GM18511 (cell line): ENCODE results near the gene IGDCC3.
"Not testable (repeated sequence)": the region's sequence is repeated elsewhere in the genome, so short reads cannot be mapped to it uniquely, and the experiment has no call there.

Experiments used
- ATAC-seq: cut with Tn5 transposase; IDR thresholded peaks from one replicate; pipeline ENCODE4 v1.9.1; 2021; ENCODE audit warnings: mild to moderate bottlenecking, moderate library complexity; ENCODE audit not compliant: unreplicated experiment

Gene IGDCC3

DNA sequence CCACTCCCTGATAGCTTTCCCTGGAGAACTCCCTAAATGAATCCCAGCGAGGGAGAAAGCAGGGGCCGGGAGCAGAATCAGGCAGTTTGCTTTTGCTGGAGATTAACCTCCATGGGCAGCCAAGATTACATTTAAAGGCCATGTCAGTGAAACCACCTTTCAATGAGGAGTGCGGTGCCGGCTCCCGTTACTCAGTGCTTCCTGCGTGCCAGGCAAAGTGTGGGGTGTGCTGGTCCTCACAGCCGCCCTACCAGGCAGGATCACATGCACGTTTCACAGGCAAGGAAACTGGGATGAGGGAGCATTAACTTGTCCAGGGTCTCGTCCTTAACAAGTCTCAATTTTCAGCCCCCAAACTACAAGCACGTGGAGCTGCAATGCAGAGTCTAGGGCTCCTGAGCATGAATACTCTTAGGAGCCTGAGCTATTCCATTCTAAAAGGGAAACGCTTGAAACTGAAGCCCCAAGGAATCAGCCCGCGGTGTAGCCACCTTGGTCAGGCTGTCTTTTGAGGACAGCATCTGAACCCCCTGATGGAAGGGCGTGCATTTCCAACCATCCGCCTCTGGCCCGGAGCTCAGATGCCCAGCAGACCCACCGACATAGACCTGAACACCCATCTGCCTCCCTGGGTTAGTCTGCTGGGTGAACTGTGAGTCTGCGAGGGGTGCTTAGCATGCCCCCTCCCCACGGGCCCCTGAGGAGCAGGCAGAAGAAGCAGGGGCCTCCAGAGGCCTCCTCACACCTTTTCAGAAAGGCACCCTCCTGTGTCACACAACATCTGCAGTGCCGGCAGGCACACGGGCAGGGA is 5.6 kb downstream of the IGDCC3 start:
- no peak for ATAC-seq

DNA sequence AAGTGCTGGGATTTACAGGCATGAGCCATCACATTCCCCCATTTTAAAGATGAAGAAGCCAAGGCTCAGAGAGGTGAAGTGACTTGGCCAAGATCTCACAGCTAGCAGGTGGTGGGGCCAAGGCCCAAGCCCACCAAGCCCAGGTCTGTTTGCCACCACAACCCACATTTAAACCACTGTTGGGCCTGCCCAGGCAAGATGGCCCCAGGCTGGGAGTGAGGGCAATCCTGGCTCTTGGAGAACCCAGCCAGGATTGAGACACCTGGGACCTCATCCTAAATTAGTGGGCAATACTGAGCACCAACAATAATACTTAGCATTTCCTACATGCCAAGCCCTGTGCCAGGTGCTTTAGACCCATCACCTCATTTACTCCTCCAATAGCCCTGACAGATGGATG is 6.9 kb downstream of the IGDCC3 start:
- no peak for ATAC-seq

DNA sequence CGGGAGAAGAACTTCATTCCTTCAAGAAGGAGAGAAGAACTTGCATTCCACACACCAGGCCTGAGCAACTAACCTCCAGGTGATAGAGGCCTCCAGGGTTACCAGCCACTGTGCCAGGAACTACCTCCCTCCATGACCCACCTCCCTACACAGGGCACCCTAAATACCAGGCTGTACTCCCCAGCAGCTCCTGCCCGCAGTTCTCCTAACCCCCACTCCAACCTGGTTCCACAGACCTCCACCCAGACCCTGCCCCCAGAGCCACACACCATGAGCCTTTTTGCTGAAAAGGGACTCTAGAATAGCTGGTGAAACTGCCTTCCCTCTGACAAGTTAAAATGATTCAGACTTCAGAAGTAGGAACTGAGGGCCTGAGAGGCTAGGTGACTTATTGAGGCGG is 8.2 kb downstream of the IGDCC3 start:
- no peak for ATAC-seq

DNA sequence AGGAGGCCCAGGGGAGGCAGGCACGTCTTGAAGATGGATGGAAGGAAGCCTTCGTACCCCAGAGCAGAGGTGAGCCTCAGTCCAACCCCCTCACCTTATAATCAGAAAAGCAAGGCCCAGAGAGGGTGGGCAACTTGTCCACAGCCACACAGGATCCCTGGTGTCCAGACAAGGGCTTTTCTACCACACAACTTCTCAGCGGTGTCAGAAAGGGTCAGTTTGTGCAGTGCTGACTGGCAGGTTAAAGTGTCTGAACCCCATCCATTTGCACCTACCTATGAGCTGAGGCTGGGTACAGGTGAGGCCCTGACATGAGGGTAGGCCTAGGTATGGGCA is 8.6 kb downstream of the IGDCC3 start:
- ATAC-seq, result no peak

DNA sequence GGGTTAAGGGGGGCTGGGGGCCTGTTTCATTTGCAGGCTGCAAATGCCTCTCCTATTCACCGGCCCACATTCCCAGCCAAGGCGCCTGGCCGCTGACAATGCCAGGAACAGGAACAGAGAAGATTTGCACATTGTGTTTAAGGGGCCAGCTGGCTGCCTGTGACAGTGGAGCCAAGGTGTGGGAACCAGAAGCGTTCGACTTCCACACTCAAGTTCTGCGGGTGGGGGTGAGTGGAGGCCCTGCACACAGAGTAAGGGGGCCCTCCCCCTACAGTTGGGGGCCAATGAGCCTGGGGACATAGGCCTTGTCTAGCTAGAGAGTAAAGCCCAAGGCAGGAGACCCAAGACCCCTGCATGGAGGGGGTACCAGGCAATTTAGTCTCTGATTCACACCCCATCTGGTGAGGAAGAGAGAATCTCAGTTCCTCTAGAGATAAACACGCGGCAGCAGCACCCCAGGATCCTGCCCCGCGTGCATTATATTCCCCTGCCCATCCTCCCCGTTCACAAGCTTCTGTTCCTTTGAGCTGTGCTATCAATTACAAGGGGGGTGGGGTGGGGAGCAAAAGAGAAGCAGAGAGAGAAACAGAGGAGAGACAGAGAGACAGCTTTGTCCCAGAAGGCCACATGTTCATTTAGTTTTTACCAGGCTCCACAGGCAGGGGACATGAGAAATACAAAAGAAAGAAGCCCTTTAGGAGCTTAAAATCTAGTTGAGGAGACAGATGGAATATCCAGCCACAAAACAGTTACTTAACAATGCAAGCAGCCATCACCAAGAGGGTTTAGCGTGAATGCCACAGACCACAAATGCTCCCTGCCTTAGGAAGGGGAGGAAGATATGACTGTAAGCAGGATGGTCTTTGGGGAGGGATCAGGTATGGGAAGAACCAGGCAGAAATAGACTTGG is 9.2 kb downstream of the IGDCC3 start:
- ATAC-seq, result no peak

DNA sequence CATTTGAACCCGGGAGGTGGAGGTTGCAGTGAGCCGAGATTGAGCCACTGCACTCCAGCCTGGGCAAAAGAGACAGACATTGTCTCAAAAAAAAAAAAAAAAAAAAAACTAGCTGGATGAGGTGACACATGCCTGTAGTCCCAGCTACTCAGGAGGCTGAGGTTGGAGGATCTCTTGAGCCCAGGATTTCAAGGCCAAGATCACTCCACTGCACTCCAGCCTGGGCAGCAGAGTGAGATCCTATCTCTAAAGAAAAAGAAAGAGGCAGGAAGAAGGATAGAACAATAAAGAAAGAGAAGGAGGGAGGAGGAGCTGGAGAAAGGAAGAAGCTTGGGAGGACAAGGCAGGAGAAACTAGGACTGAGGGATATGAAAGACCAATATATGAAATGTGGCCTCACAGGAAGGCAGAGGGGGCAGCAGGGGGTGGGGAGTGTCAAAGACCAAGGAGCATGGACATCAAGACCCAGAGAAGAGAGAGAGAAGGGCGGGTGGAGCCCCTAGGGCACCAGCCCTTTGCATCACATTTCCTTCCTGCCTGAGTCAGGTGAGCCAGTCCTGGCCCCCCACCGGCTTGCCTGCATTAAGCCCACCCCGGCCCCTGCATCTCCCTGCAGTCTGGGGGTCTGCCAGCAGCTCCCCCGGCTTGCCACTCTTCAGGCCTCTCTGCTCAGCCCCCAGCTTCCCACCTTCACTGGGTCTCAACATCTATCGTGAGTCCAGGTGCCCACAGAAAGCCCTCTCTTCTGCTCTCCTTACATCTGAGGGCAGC is 11.5 kb downstream of the IGDCC3 start:
- ATAC-seq, result no peak

DNA sequence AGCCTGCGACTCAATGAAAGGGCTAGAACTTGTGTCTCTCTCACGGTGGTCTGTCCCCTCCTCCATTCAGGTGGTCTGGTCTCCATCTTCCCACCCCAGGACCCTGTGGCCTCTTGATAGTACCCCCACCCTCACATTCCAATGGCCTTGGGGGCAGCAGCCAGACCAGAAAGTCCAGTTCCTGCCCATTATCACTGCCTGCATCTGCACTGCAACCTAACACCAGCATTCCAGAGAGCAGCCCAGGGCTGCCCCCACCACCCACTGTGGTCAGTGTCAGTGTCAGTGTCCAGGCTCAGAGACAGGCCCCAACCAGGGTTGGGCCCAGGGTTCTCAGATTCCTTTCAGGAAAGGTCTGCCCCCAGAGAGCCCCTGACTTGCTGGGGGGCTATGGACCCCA is 12.6 kb downstream of the IGDCC3 start:
- ATAC-seq, result no peak

DNA sequence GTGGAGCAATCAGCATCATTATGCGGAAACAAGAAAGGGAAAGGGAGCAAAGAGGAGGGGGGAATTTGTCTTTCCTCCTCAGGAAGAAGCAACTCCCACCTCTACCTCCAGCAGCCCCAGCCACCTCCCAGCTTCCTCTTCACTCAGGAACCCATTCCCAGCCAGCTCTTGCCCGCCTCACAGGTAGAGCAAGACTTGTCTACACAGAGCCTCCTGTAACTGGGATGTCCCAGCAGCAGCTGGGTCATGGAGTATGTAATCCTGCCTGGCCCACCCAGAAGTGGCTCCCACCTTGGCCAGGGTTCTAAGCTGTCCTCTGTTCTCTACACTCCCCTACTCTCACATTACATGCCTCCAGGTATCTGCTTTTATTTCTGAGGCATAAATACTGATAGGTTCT is 14.0 kb downstream of the IGDCC3 start:
- no peak for ATAC-seq

DNA sequence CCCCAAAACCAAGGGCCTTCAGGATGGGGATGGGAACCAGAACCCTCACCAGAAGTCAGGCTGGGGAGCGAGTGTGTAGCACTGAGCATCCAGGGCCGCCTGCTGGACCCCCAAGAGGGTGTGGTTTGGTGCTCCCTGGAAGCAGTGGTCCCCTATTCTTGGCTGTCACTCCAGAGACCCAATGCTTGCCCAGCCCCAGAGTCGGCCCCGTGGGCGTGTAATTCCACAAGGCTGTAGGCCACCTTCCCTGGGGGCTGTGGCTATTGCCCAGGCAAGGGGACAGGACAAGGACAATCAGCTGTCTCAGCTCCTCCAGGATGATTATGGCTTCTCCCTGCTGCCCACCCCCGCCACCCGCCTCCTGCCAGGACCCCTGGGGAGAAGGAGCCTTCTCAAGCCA is 14.5 kb downstream of the IGDCC3 start:
- no peak for ATAC-seq

DNA sequence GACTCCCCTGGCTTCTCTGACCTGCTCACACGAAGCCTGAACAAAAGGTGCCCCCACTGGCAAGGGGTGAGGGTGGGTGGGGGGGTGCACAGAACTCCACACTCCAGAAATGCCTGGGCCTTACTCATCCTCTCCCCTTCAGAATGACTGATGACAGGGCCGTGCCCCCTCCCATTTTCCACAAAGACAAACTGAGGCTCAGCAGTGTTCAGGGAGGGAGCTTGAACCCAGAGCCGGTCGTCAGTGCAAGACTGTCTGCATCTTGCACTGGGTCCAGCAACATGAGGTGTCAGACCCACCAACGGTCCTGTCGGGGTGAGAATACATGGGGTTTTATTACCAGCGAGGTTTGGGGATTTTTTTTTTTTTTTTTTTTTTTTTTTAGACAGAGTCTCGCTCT is 15.3 kb downstream of the IGDCC3 start:
- no peak for ATAC-seq

DNA sequence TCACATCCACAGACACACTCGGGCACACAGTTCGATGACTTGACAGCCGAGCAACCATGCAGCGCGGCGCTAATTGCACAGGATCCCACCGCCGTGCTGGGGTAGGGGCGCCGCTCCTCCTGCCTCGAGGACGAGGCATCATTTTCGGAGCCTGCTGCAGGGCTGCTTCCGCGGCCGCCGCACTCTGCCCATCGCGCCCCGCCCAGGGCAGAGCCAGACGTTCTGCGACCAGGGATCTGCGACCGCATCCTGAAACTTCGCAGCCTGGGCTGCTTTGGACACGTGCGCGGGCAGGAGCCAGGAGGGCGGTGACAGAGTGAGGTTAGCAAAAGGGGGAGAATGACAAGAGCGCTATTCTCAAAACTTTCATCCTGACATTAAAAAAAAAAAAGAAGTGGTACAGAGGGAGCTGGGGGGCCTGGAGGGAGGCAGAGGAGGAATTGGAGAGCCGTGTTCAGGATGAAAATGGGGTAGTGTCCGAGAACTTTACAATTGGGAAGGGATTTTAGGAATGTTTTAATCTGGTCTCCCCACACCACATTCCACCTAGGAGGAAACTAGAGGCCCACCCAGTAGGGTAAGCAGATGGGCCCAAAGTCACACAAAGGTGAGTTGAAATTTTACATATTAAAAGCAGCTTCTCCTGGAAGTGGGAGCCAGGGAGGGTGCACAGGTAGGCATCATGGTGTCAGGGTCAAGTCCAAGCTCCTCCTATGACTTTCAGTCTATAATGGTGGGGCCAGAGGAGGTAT is 15.9 kb downstream of the IGDCC3 start:
- ATAC-seq, result no peak

DNA sequence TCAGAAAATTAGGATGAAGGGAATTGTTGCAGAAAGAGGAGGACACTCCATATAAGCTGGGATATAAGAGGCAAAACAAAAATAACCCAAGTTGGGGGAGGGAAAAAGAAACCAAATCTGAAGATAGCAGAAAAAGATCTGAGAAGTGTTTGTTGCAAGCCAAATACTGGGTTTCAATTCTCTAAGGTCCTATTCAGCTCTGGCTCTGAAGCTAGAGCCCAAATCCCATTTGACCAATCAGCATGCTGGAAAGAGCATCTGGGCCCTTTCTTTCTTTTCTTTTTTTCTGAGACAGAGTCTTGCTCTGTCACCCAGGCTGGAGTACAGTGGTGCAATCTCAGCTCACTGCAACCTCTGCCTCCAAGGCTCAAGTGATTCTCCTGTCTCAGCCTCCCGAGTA is 17.3 kb downstream of the IGDCC3 start:
- ATAC-seq, result no peak

DNA sequence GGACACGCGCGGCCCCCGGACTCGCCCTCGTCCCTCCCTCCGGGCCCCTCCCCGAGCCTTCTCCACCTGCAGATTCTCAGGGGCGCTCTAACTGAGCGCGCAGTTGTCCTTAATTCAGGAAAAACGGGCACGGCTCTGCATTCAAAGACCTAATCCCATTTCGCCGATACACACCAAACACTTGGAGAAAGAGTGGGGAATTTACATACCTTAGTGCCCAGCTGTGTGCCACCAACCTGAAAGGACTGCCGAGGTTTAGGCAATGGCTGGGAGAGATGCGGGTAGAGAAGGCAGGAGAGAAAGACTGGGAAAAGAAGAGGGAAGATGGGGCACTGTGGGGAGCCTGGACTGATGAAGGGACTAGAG is 21.8 kb downstream of the IGDCC3 start:
- no peak for ATAC-seq

DNA sequence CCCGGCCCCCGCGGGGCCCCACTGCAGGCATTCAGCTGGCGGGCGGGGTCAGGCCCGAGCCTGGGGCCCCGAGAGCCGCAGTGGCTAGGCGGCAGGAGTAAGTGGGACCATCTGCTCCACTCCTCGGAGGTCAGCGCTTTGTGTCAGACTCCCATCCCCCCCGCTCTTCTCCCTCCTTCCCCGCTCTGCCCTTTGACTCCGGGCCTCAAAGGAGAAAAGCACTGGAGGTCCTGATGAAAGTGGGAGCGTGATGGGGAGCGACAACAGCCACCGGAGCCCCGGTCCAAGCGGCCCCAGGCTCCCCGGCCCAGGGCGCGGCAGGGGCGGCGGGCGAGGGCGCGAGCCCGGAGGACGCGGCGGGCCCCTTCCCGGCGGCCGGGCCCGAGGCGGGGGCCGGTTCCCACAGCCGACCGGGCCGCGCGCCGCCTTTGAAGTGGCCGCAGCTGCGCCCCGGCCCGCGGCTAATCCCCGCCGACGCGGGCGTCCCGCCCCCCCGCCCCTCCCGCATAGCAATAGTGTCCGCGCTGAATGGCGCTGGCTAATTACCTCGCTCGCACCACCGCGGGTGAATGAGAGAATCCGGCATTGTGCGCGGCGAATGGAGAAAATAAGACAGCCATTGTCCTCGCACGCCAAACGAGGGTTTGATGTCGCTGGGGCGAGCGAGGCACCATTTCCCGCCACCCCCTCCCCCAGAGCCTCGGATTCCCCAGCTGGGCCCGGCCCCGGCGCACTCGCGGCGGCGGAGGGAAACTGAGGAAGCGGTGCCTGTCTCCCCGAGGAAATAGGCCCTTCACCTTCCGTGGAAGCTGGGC is 22.4 kb downstream of the IGDCC3 start:
- no peak for ATAC-seq

DNA sequence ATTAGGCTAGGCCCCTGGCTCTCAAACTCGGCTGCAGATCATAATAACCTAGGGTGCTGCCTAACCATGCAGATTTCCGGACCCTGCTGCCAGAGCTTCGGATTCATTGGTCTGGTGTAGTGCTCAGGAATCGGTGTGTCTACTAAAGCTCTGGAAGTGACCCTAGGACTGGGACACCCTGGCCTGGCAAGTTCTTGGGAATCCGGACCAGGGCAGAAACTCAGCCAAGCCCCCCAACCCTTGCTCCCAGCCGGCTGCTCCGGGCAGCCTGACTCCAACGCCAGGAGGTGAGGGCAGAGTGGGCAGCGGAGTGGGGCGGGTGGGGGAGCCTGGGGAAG is 23.0 kb downstream of the IGDCC3 start:
- ATAC-seq, result no peak

DNA sequence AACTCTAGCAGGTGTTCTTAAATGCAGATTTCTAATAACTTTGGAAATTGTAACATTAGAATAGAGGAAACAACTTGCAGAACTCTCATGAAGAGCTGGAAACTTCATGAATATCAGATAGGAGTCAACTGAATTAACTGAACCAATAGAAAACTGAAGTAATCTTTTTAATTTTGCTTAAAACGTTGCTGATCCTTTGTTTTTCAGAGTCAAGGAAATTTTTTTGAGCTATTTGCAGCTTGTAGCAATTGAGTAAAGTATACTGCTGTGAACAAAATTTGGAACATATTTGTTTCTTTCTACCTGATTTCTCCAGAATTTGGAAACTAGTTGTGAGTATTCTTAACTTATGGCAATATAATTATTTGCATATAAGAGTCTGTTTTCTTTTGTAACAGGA is 25.8 kb downstream of the IGDCC3 start:
- ATAC-seq, result not testable (repeated sequence)

DNA sequence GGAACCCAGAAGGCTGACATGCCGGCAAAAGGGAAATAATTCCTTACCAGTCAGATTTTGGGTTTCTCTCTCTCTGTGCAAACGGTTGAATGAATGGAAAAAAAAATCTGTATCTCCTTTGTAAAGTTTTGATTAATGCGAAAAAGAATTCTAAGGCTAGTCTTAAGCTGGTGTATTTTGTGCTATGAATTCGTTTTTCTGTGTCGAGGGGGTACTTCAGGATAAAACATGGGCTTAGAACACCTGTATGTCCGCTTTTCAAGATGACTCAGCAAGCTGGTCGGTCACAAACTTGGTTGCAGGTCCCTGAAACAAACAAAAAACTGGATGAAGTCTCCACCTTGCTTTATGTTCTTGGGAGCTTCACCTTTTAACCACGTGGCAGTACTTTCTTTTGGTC is 28.5 kb downstream of the IGDCC3 start:
- ATAC-seq, result no peak

DNA sequence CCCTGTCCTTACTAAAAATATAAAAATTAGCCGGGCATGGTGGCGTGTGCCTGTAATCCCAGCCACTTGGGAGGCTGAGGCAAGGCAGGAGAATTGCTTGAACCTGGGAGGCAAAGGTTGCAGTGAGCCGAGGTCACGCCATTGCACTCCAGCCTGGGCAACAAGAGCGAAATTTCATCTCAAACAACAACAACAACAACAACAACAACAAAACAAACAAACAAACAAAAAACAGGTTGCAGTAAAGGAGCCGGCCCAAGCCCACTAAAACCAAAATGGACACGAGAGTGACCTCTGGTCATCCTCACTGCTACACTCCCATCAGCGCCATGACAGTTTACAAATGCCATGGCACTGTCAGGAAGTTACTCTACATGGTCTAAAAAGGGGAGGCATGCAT is 30.0 kb downstream of the IGDCC3 start:
- ATAC-seq, result not testable (repeated sequence)

DNA sequence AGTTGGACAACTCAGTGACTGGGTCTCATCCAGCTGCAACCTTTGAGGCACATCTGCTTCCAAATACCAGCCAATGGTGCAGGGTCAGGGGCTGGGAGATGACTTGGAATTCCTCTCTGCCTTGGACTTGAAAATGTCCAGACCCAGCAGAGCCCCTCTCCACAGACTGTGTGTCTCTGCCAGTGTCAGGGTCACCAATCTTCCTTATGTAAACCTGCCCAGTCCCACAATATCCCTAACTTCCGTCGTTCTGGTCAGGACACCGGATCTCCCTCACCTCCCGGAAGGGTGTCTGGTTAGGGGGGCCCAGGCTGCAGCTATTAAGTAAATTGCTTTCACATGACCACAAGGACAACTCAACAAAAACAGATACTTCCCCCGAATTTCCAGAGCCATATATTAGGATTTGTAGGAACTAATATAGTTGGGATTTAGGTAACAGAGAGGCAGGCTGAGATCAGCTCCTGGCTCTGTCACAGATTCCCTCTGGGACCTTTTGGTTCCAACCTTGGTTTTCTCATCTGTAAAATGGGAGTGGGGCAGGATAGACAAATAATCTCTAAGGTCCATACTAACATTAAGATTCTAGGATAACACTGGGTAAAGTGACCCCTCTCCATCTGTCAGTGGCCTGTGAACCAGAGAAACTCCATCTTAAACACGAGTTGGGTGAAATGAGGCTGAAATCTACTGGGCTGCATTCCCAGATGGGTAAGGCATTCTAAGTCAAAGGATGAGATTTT is 30.8 kb downstream of the IGDCC3 start:
- ATAC-seq, result no peak

DNA sequence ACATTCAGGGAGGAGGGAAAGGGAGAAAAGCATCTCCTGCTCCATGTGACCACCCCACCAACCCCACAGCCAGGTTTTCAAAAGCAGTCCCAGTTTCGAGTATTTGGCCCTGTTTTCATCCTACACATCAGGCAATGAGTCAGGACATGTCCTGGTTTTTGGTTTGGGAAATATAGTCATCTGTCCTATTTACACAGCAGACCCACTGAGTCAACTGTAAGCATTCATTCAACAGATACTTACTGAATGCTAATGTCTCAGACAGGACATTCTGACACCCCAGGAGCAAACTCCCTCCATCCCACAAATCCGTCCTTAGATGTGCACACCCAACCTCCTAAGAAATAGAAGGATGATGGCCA is 32.9 kb downstream of the IGDCC3 start:
- no peak for ATAC-seq
